Loucy (cell line): ENCODE results near the gene STX18.

Experiments
- H2AFZ ChIP-seq: fragments of 200-600 bp; sonication (generic); 2 replicates; pipeline ENCODE4 v1.6.0; 2016; ENCODE audit warnings: antibody characterized with exemption, mild to moderate bottlenecking, low read length, moderate library complexity
- H3F3A ChIP-seq: fragments of 200-600 bp; 2 replicates; pipeline ENCODE4 v1.6.0; 2016; ENCODE audit warnings: antibody characterized with exemption, low read depth, mild to moderate bottlenecking
- H3K27me3 ChIP-seq: fragments of 200-600 bp; sonication (generic); 2 replicates; pipeline ENCODE4 v1.6.1; 2014; ENCODE audit warnings: low read length, mild to moderate bottlenecking; ENCODE audit not compliant: insufficient read depth, poor library complexity, severe bottlenecking
- H3K36me3 ChIP-seq: fragments of 200-600 bp; sonication (generic); 2 replicates; pipeline ENCODE4 v1.6.1; 2016; ENCODE audit warnings: low read length; ENCODE audit not compliant: insufficient read depth
- H3K4me1 ChIP-seq: fragments of 200-600 bp; sonication (generic); 2 replicates; pipeline ENCODE4 v1.5.1; 2014; ENCODE audit warnings: low read length, mild to moderate bottlenecking; ENCODE audit not compliant: insufficient read depth, poor library complexity, severe bottlenecking
- H3K4me2 ChIP-seq: fragments of 200-600 bp; sonication (generic); 2 replicates; pipeline ENCODE4 v1.6.0; 2014; ENCODE audit warnings: antibody characterized with exemption, low read length, low read depth, mild to moderate bottlenecking; ENCODE audit not compliant: poor library complexity, severe bottlenecking
- H3K4me3 ChIP-seq: fragments of 200-600 bp; sonication (generic); 2 replicates; pipeline ENCODE4 v1.5.1; 2014; ENCODE audit warnings: low read length, mild to moderate bottlenecking, mixed read lengths; ENCODE audit not compliant: poor library complexity, severe bottlenecking
- H3K79me2 ChIP-seq: fragments of 200-600 bp; sonication (generic); 2 replicates; pipeline ENCODE4 v1.6.1; 2014; ENCODE audit warnings: low read length; ENCODE audit not compliant: insufficient read depth
- H3K9ac ChIP-seq: fragments of 200-600 bp; sonication (generic); 2 replicates; pipeline ENCODE4 v1.6.0; 2014; ENCODE audit warnings: mild to moderate bottlenecking, low read depth, low read length, moderate library complexity; ENCODE audit not compliant: poor library complexity, severe bottlenecking
- H3K9me2 ChIP-seq: fragments of 200-600 bp; sonication (generic); replicated peaks from 2 replicates; pipeline ENCODE4 v1.6.1; 2016; ENCODE audit warnings: low read depth, low read length, mixed read lengths
- H3K9me3 ChIP-seq: fragments of 200-600 bp; sonication (generic); 2 replicates; pipeline ENCODE4 v1.6.1; 2014; ENCODE audit warnings: mild to moderate bottlenecking, antibody characterized with exemption, low read length, low read depth; ENCODE audit not compliant: insufficient read depth
- H4K20me1 ChIP-seq: fragments of 200-600 bp; sonication (generic); 2 replicates; pipeline ENCODE4 v1.6.0; 2014; ENCODE audit warnings: antibody characterized with exemption, low read length, mild to moderate bottlenecking; ENCODE audit not compliant: insufficient read depth, poor library complexity, severe bottlenecking
- EZH2phosphoT487 ChIP-seq: fragments of 200-600 bp; IDR thresholded peaks from 2 replicates; pipeline ENCODE4 v1.6.1; 2018; ENCODE audit warnings: antibody characterized with exemption, mild to moderate bottlenecking, moderate library complexity, borderline replicate concordance
- TF ChIP-seq, protein P1 (sequence below): fragments of 200-600 bp; sonication (generic); conservative IDR thresholded peaks from 2 replicates; pipeline ENCODE4 v1.5.1; 2014; ENCODE audit warnings: mild to moderate bottlenecking, antibody characterized with exemption, low read length

STX18 gene

DNA sequence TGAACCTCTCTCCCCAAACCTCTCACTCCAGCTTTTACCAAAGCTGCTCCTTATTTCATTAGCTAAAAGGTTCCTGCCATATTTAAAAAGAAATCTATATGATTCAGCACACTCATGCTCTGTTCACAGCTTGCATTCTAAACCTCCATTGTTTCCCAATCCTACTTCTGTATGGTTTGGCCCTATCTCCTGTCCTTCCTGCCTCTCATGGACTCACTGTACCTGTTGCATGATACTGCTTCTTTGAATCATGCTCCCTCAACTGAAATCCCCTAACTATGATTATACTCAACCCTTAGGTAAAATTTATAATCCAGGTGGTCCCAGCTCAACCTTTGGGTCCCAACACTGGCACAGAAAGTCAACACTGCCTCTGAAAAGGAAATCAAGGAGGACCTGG is 6.3 kb downstream of the STX18 start:
- Histone ChIP-seq H3K4me1 (peaks cover 29% of the 10 kb centered on the region), H3K27me3 (no peaks in the 10 kb centered on the region), H3K36me3 (no peaks in the 10 kb centered on the region), H3K79me2 (peaks cover 75% of the 10 kb centered on the region), H3K4me3 (no peak overlapping the region), H3F3A (no peaks in the 10 kb centered on the region), H3K4me2 (peak overlapping the region; percentile 37), H4K20me1 (peaks cover 12% of the 10 kb centered on the region), H3K9ac (no peak overlapping the region), H3K9me2 (no peaks in the 10 kb centered on the region), H2AFZ (no peak overlapping the region), H3K9me3 (no peaks in the 10 kb centered on the region)
- no peak for TF ChIP-seq EZH2phosphoT487
- TF ChIP-seq, protein P1, sequence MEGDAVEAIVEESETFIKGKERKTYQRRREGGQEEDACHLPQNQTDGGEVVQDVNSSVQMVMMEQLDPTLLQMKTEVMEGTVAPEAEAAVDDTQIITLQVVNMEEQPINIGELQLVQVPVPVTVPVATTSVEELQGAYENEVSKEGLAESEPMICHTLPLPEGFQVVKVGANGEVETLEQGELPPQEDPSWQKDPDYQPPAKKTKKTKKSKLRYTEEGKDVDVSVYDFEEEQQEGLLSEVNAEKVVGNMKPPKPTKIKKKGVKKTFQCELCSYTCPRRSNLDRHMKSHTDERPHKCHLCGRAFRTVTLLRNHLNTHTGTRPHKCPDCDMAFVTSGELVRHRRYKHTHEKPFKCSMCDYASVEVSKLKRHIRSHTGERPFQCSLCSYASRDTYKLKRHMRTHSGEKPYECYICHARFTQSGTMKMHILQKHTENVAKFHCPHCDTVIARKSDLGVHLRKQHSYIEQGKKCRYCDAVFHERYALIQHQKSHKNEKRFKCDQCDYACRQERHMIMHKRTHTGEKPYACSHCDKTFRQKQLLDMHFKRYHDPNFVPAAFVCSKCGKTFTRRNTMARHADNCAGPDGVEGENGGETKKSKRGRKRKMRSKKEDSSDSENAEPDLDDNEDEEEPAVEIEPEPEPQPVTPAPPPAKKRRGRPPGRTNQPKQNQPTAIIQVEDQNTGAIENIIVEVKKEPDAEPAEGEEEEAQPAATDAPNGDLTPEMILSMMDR = no peak

DNA sequence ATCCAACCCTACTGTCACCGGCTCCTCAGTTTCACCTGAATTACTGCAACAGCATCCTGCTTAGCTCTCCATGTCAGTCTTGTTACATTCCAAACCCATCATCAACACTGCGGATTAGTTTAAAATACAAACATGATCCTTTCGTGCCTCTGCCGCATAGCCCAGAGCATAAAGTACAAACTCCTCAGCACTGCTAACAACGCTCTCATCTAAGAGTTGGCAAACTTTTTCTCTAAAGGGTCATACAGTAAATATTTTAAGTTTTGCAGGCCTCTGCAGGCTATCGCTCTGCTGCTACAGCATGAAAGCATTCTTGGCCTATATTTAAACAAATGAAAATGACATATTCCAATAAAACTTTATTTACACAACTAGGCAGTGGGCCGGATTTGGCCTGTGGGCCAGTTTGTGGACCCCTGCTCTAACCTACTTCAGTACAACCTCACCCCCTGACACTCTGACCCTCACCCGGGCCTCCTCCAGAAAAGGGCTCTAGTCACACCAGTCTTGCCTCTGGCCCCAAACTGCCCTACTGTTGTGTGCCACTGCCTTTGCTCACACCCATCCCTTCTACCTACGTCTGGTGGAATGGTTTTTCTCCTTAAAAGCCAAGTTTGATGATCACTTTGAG is 7.2 kb downstream of the STX18 start:
- Histone ChIP-seq H3F3A (no peaks in the 10 kb centered on the region), H3K79me2 (peaks cover 65% of the 10 kb centered on the region), H3K9ac (no peak overlapping the region), H3K4me3 (no peak overlapping the region), H3K36me3 (no peaks in the 10 kb centered on the region), H4K20me1 (peaks cover 12% of the 10 kb centered on the region), H3K27me3 (no peaks in the 10 kb centered on the region), H3K4me2 (no peak overlapping the region), H3K9me2 (no peaks in the 10 kb centered on the region), H2AFZ (no peak overlapping the region), H3K9me3 (no peaks in the 10 kb centered on the region), H3K4me1 (peaks cover 19% of the 10 kb centered on the region)
- no peak for TF ChIP-seq EZH2phosphoT487
- TF ChIP-seq, protein P1 = no peak

DNA sequence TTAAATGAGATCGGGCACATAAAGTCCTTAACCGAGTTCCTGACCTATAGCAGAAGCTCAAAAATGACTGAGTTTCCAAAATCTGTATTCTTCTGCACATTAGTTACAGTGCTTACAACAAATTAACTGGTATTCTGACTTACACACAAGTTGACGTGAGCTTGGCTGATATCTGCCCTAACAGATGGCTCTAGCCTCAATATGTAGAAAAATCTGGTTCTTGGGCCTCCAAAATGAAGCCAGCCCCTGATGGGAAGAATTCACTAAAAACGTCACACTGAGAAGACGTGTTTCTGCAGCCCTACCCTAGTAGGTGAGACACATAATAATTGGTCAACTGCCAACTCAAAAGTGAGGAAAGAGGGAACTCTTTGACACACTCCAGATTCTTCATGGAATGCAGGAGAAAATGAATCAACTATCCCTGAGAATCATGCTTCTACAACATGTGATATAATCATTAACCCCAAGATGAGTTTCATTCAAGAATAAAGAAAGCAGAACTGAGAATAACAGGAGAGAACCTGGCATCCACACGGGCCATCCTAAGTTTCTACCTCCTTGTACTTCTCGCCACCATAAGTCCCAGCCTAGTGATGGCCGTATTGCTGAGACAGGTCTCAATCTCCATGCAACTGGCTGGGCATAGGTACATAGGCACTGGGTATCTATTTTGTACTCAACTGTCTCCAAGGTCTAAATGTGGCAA is 8.2 kb downstream of the STX18 start:
- H3K36me3 ChIP-seq = no peaks in the 10 kb centered on the region; the same call in 1 of the 2 replicates
- no peak overlapping the region for H3K4me2 ChIP-seq
- no peak overlapping the region for H3K9ac ChIP-seq
- no peaks in the 10 kb centered on the region for H3K27me3 ChIP-seq
- H4K20me1 ChIP-seq = peaks cover 12% of the 10 kb centered on the region
- TF ChIP-seq, protein P1 = no peak
- TF ChIP-seq EZH2phosphoT487 = no peak
- H3K9me3 ChIP-seq = no peaks in the 10 kb centered on the region
- no peaks in the 10 kb centered on the region for H3K9me2 ChIP-seq
- H3K79me2 ChIP-seq = peaks cover 55% of the 10 kb centered on the region
- H3F3A ChIP-seq = no peaks in the 10 kb centered on the region
- peaks cover 9% of the 10 kb centered on the region for H3K4me1 ChIP-seq
- H2AFZ ChIP-seq = no peak overlapping the region
- H3K4me3 ChIP-seq = no peak overlapping the region
